COR-L47 (cell line): ENCODE data around the gene CPXM2.

Experiments used
- DNase-seq: peaks from one replicate; lab custom pipeline; 2025; lab: John Stamatoyannopoulos, UW

Gene CPXM2

GRCh38 chr10:123847686-123848432, 43.7 kb downstream of the CPXM2 start:
- DNase-seq, result peak; percentile 6

DNA sequence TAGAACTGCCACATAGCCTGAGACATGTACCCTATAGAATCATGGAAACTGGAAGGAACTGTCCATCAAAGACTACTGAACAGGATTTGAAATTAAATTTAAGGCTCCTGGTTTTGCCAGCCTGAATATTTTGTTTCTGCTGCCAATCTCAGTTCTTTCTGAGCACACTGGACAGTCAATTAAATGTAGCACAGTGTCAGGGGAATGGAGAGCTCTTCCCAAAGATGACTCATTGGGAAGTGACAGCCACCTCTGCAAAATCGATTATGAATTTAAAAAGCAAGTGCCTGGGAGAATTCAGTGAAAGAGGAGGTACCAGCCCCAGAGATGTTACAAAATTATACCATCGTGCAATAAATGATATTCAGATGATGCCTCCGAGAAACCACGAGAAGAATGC, 47.8 kb downstream of the CPXM2 start:
- DNase-seq, result no peak

- DNase-seq, result no peak
Observed at GRCh38 chr10:123842692-123843385, 48.8 kb downstream of the CPXM2 start.

DNA sequence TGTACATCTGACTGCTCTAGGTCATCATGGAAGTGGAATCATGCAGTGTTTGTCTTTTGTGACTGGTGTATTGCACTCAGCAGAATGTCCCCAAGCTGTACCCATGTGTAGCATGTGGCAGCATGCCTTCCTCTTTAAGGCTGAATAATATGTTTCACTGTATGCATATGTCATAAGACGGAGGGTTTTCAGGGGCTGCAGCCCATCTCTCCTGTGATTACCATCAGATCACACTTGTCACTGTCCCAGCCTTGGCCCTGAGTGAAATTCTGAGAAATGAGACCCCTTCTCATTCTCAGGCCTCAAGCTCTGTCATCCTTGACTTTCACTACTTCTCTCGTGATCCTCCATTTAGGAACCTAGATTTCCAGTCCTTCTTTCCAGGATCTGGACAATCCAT, 50.0 kb downstream of the CPXM2 start:
- no peak for DNase-seq

DNA sequence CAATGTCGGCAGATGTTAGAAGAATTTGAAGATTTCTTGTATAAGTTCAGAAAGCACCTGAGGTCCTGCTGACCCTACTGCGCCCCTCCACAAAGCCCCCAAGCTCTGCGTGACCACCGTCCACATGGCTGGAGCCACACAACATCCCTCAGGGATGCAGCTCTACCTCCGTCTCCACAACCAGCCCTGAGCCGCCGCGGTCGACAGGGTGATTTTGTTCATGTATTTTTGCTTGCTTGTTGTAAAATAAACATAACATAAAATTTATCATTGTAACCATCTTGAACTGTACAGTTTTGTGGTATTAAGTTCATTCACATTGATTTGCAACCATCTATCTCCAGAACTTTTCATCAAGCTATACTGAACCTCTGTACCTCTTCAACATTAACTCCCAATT, 50.5 kb downstream of the CPXM2 start:
- no peak for DNase-seq

DNA sequence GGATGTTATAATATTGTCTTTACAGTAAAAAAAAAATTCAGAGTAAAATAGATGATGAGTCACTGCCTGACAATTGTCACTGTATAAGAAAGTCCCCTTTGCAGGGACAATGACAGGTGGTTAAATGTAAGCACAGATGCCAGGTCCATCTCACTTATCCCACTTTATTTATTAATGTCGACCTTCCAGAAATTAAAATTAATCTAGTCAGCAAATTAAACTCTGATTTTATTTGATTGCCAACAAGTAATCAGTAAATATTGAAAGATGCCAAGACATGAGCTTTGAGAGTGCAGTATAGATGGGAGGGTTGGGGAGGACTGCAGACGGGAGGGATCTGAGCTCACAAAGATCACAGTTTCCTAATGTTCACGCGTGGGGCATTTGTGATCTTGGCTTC, 50.9 kb downstream of the CPXM2 start:
- peak; percentile 20 for DNase-seq

- no peak for DNase-seq
Observed at GRCh38 chr10:123838596-123839310, 52.9 kb downstream of the CPXM2 start.

- DNase-seq, result no peak
Observed at GRCh38 chr10:123837756-123838155, 53.9 kb downstream of the CPXM2 start.

- no peak for DNase-seq
Observed at GRCh38 chr10:123836418-123837145, 55.0 kb downstream of the CPXM2 start.

DNA sequence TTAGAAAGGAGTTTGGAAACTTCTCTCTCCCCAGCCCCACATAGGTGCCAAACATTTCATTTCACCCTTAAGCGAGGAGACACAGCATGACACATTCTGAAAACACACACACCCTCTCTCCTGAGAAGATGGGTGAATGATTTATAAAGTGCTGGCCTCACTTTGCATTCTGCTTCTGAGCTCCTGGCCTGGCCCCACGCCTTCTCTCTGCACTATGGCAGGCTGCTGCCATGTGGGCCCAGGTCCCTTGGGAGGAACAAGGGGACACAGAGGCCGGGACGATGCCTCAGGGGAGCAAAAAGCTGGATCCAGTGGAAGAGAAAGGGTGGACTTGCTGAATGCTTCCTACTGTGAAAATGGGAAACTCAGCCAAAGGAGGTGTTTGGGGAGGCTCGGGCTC, 56.0 kb downstream of the CPXM2 start:
- DNase-seq, result no peak

- no peak for DNase-seq
Observed at GRCh38 chr10:123833170-123833850, 58.3 kb downstream of the CPXM2 start.

GRCh38 chr10:123831259-123831658, 60.3 kb downstream of the CPXM2 start:
- DNase-seq, result no peak

DNA sequence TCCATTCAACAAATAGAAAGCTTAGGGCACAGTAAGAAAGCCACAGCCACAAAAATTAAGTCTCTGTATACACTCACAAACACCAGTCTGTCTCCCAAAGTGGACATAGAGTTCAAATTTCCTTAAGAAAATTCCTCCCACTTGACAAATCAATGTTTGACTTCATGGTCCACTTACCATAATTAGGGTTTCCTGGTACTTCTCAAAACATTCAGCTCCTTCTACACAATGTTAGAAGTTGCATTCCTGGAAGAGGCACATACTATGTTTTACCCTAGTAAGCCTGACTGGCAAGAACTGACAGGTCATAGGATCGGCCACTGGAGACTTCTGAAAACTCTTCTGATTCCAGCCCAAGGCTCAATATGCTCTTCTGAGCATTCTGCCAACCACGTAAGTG, 70.5 kb downstream of the CPXM2 start:
- no peak for DNase-seq

GRCh38 chr10:123809632-123810031, 82.0 kb downstream of the CPXM2 start:
- DNase-seq, result no peak

DNA sequence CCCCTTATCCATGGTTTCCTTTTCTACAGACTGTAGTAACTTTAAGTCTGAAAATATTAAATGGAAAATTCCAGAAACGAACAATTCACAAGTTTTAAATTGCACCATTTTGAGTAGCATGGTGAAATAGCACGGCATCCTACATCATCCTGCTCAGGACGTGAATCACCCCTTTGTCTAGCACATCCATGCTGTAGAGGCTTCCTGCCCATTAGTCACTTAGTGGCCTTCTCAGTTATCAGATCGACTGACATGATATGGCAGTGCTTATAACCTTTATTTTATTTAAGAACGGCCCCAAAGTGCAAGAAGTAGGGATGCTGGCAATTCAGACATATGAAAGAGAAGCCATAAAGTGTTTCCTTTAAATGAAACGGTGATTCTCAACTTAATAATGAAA, 82.7 kb downstream of the CPXM2 start:
- no peak for DNase-seq

DNA sequence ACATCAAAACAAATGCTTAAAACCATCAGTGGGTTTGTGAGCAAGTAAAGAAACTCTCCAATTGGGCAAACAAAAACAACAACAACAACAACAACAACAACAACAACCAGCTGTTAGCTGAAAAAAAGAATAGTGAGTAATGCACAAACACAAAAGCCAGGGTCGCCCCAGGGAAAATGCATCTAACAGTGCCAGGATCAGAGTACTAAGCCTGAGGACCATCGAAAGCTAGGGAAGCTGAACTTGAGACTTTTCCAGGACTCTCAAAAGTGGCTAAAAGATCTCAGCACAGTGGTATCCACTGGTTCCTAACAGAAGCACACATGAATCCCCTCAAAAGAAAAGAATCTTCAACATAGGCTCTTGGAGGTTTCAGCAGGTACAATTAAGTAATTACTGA, 83.3 kb downstream of the CPXM2 start:
- DNase-seq, result no peak

GRCh38 chr10:123807444-123808035, 84.1 kb downstream of the CPXM2 start:
- DNase-seq, result no peak

- DNase-seq, result no peak
Observed at GRCh38 chr10:123804716-123805115, 86.9 kb downstream of the CPXM2 start.

GRCh38 chr10:123800821-123801220, 90.8 kb downstream of the CPXM2 start:
- no peak for DNase-seq

- DNase-seq, result no peak
Observed at GRCh38 chr10:123800289-123800688, 91.3 kb downstream of the CPXM2 start.

DNA sequence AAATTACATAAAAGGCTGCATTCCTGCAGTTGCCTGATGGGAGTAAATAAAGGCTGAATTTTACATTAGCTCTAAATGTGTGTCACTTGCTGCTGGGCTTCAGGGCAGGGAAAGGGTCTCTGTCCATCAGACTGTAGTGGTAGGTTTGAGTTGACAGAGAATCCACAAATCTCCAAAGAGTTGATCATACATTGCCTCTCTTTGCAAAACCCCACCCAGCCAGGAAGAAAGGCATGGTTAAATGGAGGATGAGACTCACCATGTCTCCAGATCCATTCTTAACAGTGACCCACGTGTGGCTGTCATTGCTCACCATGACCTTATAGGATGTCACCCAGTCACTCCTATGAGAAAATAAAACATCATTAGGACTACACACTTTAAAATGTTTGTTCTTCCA, 92.8 kb downstream of the CPXM2 start:
- DNase-seq, result no peak
